Stimulated activated CD8-positive, alpha-beta memory T cell treated with anti-CD3 and anti-CD28 coated beads, Interleukin-2, amount 100 ng/mL, for 48 hours (primary cell): ENCODE data around the gene GEN1.

ENCODE experiments used
- DNase-seq, 2 donors: peaks; one replicate each; pipeline ENCODE4 v3.0.0-alpha.2; 2020; ENCODE audit warnings: low read depth in 2 of 2

The GEN1 gene, protein sequence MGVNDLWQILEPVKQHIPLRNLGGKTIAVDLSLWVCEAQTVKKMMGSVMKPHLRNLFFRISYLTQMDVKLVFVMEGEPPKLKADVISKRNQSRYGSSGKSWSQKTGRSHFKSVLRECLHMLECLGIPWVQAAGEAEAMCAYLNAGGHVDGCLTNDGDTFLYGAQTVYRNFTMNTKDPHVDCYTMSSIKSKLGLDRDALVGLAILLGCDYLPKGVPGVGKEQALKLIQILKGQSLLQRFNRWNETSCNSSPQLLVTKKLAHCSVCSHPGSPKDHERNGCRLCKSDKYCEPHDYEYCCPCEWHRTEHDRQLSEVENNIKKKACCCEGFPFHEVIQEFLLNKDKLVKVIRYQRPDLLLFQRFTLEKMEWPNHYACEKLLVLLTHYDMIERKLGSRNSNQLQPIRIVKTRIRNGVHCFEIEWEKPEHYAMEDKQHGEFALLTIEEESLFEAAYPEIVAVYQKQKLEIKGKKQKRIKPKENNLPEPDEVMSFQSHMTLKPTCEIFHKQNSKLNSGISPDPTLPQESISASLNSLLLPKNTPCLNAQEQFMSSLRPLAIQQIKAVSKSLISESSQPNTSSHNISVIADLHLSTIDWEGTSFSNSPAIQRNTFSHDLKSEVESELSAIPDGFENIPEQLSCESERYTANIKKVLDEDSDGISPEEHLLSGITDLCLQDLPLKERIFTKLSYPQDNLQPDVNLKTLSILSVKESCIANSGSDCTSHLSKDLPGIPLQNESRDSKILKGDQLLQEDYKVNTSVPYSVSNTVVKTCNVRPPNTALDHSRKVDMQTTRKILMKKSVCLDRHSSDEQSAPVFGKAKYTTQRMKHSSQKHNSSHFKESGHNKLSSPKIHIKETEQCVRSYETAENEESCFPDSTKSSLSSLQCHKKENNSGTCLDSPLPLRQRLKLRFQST

DNA sequence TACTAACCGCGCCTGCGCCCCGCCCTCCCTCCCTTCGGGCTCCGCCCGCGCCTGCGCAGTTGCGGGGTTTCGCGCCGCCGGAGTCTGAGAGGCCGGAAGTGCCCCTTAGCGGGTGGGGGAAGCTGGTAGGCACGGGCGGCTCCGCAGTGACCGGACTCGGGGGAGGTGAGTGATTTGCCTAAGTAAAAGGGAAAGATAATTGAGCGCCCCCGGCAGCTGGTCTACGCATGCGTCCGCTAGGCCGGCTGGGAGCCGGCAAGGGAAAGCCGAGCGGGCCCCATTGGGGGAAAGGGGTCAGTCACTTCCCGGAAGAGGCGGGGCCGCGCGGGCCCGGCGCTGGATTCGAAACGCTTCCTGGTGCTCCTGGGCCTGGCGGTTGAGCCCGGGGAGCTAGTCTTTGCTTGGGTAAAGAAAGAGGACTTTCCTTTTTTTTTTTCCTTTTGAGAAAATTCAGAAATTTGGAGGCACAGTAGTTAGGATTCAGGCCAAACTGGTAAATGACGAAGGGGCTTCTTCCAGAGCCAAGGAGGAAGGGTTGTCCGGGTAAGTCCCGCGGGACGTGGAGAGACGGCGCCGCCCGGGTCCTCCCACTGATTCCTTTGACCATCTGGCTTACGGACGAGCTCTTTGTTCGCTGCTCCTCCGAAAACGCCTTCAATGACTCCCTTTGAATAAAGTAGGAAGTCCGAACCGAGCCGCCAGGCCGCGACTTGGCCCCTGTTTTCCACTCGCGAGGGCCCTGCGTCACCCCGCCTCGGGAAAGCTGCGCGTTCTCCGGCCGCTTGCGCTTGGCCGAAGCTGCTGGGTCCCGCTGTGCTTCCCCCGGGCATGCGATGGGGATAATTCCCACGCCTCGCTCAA lies at the start of gene GEN1, which contains the start of gene SMC6:
GEN1 (plus strand) TSS at position 336 of the 861 bp plus-strand sequence. CDS start 5,806 bp downstream, outside the sequence.
SMC6 (minus strand) TSS at position 8 of the 861 bp plus-strand sequence. CDS start 7,864 bp downstream, outside the sequence.
- peak; percentile 87 for DNase-seq

DNA sequence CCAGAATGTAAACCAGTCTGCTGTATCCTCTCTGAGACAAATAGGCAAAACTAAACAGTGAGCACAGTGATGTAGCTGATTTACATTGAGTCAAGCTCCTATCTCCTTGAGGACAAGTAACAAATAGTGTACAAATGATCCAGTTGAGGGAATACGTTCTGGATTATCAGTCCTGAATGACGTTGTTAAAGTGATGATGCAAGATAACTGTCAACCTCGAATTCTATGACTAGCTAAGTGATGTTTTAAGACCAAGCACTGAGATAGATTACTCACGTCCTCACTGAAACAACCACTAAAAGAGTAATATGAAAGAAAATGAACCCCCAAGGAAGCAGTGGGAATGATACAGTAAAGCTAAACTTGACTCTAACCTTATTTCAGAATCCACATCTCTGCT lies 47.1 kb upstream of the GEN1 start:
- DNase-seq, result no peak

DNA sequence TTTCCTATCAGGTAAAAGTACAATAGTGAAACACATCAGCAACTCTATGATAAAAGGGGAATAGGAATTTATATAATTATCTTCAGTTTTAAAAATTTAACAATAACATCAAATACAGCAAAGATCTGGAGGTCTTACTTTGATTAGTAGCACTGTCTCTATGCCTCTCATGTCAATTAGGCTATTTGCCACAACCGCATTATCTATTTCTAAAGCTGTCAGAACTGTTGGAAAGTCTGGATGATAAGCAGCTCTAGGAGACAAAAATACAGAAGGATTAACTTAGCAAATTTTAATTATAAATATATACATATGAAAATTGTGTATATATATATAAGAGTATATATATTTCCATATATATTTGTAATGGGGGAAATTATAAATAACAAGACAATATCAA lies 45.4 kb upstream of the GEN1 start:
- DNase-seq, result no peak

DNA sequence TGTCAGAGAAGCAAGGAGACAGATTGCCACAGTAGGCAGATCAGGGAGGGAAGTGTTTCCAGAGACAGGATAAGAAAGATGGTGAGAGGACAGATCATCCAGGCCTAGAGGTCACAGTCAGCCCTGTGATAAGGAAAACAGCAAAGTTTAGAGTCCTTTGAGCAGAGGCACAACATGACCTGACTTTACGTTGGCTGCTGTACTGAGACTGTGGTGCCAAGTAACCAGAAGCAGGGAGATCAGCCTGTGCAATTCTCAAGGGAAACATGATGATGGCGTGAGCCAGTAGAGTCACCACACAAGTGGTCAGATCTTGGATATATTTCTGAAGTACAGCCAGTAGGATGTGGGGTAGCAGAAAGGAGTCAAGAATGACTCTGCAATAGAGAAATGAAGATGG lies 44.0 kb upstream of the GEN1 start:
- DNase-seq, result no peak

DNA sequence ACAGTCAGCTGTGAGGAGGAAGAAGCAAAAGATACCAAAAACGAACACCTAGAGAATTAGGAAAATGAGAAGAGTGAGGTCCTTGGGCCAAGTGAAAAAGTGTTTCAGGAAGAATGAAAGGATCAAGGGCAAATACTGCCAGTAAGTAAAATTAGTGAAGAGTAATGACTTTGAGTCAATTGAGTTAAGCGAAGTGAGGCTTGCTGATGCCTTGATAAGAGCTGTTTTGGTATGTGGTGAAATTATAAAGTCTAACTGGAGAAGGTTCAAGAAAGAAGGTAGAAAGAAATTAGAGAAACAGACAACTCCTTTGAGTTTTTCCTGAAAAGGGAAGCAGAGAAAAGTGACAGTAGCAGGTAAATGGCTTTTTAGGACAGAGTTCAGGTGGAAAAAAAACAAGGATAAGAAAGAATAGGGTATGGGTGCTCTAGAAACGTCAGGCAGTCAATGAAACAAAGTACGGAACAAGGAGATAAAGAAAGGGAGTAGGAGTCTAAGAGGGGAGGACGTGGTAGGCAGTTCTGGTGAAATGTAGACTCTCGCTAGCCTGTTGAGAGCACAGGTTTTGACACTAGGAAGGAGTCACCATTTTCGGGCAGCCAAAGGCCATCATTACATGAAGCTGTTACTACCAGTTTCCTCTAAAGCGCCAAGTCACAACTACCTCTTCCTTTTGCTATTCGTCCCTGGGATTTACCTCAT lies 43.2 kb upstream of the GEN1 start:
- DNase-seq, result no peak

DNA sequence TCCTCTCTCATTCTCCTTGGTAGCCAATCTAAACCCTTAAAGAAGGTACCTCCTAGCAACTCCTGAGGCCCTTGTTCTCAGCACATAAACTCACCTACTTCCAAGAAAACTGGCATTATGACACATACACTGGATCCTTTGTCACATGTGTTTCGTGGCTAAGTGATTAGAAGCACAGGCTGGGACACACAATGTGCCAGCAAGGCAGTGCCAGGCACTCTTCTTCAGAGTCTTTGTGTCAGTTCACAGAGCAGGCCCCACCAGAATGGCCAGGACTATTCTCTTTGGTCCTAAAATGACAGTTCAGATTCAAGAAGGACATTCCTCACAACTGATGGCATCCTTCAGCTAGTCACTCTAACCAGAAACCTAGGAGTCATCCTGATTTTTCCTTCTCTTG lies 40.6 kb upstream of the GEN1 start:
- no peak for DNase-seq

DNA sequence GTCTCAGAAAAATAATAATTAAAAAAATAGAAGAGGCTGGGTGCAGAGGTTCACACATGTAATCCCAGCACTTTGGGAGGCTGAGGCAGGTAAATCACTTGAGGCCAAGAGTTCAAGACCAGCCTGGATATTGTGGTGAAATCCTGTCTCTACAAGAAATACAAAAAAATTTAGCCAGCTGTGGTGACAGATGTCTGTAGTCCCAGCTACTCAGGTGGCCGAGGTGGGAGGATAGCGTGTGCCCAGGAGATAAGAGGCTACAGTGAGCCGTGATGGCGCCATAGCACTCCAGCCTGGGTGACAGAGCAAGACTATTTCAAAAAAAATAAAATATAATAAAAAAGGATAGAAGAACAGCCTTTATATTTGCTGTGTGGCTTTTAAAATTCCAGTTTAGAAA lies 36.3 kb upstream of the GEN1 start:
- no peak for DNase-seq

DNA sequence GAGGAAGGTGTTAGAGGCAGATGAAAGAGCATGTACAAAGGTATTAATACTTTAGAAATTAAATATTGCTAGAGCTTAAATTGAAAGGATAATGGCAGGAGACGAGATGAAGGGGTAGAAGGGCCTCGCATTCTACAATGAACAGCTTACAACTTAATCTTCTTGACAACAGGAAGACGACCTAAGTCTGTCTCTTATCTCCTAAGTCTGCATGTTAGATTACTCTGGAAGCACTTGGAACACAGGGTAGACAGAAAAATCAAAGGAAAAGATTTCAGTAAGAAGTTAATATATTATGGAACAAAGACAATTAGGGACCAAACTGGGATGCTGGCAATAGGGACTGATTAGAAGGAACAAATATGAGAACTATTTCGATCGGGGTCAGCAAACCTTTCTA lies 35.2 kb upstream of the GEN1 start:
- DNase-seq, result no peak

DNA sequence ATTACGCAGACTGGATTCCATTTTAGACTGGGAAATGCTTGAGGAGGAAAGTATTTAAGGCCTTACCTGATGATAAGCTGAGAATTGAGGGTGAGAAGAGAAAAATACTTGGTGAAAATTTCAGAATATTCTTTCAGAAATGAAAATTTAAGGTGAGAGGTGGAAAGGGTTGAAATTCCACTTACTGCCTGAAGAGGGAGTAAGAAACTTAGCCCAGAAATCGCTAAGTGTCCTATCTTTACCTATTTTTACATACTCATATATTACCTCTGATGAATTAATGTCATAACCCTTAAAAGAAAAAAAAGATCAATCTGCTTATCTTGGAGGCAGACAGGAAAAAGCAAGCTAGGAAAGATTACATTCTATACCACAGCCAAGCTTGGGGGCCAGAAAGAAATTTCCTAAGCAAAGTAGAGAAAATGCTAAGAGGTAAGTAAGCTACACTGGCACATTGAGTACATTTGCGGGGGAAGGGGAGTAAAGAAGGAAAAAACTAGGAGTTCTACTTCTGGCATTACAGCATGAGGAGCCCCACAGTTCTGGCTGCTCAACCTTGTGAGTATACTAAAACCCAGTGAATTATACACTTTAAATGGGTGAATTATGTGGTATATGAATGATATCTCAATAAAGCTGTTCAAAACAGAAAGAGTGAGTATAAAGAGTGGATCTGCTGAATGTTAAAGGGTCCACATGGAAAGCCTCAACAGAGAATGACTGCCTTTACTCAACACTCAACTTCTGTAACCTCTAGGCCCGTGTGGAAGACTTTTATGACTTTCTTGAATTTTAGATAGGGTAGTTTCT lies 34.2 kb upstream of the GEN1 start:
- no peak for DNase-seq

DNA sequence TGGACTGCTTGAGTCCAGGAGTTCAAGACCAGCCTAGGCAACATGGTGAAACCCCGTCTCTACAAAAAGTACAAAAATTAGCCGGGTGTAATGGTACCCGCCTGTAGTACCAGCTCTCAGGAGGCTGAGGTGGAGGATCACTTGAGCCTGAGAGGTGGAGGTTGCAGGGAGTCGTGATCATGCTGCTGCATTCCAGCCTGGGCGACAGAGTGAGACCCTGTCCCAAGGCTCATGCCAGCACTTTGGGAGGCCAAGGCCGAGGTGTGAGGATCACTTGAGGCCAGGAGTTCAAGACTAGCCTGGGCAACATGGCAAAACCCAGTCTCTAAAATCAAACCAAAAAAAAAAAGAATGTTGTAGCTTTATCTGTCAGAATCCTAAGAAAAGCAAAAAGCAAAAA lies 25.7 kb upstream of the GEN1 start:
- DNase-seq, result no peak

DNA sequence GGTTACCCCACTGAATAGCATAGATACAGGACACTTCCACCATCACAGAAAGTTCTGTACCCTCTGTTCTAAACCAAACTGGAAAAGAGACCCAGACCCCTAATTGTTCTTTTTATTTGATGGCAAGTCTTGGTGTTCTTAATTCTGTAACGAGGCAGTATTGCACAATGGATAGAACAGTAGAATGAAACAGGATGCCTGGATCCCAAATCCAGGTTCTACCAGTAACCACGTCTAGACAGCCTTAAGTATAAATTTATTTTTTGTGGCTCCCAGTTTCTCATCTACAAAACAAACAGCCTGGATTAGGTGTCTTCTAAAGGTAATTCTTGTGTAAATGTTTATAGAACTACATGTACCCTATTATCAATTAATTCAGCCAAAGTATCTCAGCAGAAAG lies 24.1 kb upstream of the GEN1 start:
- no peak for DNase-seq

DNA sequence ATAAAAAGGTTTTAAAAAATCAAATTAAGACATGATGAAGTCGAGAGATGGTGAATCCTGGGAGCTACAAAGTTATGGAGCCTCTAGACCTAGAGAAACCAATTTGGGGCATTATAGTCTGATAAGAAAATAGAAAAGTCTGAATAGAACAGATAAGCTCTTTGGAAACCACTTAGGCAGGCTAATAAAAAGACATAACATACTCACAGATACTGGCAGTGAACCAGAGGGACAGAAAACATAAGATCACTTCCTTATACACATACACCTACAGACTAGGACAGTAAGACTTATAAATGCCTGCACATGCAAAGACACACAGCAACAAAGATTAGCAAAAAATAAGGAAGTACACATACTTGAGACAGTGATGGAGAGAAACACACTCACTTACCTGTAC lies 20.3 kb upstream of the GEN1 start:
- DNase-seq, result no peak

DNA sequence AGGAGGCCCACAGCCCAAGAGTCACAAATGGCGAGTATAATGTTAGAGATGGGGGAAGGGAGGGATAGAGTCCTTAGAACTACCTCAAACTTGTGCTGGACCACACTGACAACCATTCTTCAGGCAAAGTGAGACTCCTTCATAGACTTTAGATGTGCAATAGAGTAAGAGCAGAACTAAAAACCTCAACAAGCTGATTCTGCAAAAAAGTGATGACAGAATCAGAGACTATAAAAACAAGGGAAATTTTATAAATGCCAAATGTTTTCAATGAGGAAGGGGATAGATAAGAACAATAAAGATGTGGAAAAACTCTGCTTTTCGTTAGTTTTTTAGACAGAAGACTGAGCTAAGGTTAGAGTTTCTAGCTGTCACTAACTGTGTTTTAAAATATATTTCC lies 18.1 kb upstream of the GEN1 start:
- no peak for DNase-seq

DNA sequence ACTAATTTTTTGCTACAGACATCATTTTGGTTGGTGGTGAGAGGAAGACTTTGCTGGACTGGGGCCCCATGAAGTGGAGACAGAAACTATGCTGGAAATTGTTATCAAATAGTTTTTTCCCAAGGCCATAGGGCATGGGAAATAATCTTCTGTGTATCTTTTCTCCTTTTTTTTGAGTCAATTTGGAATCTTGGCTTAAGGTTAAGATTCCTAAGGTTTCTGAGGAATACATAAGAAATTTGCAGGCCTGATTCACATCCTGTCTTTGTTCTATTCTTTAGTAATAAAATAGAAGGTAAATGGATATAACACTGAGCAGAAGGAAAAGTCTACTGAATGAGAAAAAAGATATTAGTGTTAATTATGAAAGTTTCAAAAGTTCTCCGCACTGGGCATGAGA lies 16.9 kb upstream of the GEN1 start:
- DNase-seq, result no peak

DNA sequence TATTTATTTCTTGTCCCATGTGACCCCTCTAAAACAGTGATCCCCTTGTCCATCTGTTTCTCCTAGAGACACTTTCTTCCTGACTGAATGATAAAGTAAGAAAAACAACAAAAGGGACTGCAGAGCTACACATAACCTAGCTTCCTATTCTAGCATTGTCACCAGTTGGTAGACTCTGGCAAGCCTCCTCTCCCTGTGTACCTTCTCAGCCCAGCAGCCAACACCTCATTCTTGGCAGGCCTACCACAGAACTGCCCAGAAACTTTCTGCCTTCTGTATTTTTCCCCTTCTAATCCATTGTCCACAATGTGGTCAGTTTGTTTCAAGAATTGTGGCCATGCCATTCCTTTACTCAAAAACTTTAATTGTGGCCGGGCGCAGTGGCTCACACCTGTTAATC lies 13.7 kb upstream of the GEN1 start:
- no peak for DNase-seq

DNA sequence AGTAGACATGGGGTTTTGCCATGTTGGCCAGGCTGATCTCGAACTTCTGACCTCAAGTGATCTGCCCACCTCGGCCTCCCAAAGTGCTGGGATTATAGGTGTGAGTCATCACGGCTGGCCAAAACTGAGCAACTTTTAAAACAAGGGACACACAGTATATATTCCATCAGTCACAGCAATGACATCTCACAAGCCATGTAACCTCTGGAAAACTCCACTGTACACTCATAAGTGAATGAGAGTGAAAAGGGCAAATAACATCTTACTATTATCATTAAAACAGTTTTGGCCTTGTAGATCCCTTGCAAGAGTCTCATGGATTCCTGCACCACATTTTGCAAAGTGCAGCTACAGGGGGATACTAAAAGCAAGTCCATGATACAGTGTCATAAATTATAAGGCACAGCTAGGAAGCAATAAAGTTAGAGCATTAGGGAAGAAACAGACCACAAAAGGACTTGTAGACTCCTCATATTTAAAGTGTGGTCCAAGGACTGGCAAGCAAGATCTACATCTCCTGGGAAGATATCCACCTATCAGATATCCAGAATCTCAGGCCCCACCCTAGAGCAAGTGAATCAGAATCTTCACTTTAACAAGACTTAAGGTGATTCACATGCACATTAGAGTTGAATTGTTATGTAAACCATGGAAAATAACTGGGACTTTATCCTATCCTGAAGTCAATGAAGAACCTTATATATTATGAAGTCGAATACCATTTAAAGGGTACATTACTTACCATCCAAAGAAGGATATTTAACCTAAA lies 6.1 kb upstream of the GEN1 start:
- no peak for DNase-seq

DNA sequence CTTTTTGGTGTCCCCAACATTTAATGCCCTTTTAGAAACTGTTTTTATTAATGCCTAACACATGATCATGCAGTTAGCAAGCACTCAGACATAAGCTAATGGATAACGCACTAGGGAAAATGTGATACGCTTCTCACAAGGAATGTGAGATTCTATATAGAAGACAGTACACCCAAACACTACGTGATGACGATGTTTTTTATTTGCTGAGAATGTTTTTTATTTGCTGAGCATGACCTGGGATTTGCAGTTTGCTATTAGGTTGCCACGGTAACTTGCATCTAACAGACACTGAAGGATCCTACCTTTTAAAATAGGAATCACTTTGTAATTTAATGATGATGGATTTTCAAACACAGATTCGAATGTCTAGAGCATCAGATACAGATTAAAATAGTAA lies 5.2 kb upstream of the GEN1 start:
- no peak for DNase-seq

DNA sequence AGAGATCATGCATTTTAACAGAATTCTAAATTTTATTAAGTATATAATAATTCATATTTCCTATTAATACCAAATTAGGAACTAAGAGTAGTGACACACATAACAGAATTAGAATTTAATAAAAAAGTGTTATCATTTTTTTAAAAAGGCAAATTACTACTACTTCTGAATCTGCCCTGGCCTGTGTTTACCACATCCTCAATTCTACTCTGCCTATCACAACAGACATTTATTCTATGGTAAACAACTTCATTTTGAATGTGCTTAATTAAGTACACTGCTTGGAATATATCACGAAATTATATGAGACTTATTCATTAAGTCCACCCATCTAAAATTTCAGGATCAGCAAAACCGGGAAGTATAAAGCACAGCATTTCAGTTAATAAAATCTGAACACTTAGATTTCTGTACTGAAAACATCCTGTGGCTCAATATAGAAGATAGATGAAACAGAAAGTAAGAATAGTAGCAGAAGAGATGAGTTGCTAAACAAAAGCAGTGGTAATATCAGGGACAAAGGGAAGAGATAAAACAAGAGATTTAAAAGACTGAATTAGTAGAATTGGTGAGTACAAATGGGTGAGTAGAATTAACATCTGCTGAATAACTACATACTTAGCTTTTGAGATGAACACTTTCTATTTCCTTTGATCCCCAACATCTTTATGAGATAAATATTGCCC lies 4.0 kb upstream of the GEN1 start:
- no peak for DNase-seq

DNA sequence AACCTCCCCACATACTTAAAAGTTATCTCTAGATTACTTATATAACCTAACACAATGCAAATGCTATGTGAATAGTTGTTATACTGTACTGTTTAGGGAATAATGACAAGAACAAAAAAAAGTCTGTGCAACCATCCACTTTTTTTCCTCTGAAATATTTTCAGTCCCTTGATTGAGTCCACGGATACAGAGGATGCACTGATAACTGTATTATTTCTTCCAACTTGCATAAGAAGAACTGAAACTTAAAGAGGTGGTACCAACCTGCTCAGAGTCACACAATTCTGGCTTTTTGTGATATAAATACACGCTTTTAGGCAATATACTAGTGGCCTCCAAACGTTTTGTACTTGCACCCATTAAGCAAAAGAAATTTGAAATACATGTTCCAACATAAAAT lies 1.7 kb upstream of the GEN1 start:
- no peak for DNase-seq
